Measurements from ENCODE around the gene OSBPL2.

Gene OSBPL2

GRCh38 chr20:62310757-62311121, 72.4 kb downstream of the OSBPL2 start:
- peaks cover 35% of the 10 kb centered on the region for H4K20me1 ChIP-seq (ENCODE audit: insufficient read depth, low read length)
- peaks cover 36% of the 10 kb centered on the region for H3K36me3 ChIP-seq (ENCODE audit: insufficient read depth, low read length)
- H3K9ac ChIP-seq (ENCODE audit: low read depth, low read length) = no peak overlapping the region
- H3K4me2 ChIP-seq (ENCODE audit: insufficient read depth, low read length) = no peak overlapping the region
- H3K9me3 ChIP-seq (ENCODE audit: insufficient read depth, low read length, severe bottlenecking) = no peaks in the 10 kb centered on the region
- TF ChIP-seq EZH2 (IDR thresholded peaks at IDR 0.05; ENCODE audit: borderline replicate concordance, low read depth, low read length, severe bottlenecking) = no peak
- no peak for TF ChIP-seq CTCF (IDR thresholded peaks at IDR 0.05; ENCODE audit: borderline replicate concordance, extremely low read depth, low read length, poor library complexity, severe bottlenecking)
- H3K27me3 ChIP-seq (ENCODE audit: insufficient read depth, low read length, poor library complexity) = no peaks in the 10 kb centered on the region
- H3K4me1 ChIP-seq (ENCODE audit: insufficient read depth, low read length) = peaks cover 5% of the 10 kb centered on the region
- H2AFZ ChIP-seq (ENCODE audit: low read depth, low read length) = no peak overlapping the region
- H3K79me2 ChIP-seq (ENCODE audit: insufficient read depth, low read length) = peaks cover 11% of the 10 kb centered on the region
- H3K4me3 ChIP-seq (ENCODE audit: low read depth in 1 of 2, low read length in 2 of 2) = no peak overlapping the region
- ATAC-seq (ENCODE audit: insufficient read depth, low read depth) (no peak), DNase-seq (no peak)
- no peak overlapping the region for H3K27ac ChIP-seq (ENCODE audit: low read length)

GRCh38 chr20:62311150-62311549, 72.8 kb downstream of the OSBPL2 start:
- Histone ChIP-seq H3K4me3 (ENCODE audit: low read depth in 1 of 2, low read length in 2 of 2) (no peak overlapping the region), H3K79me2 (ENCODE audit: insufficient read depth, low read length) (peaks cover 7% of the 10 kb centered on the region), H3K9ac (ENCODE audit: low read depth, low read length) (no peak overlapping the region), H3K9me3 (ENCODE audit: insufficient read depth, low read length, severe bottlenecking) (no peaks in the 10 kb centered on the region), H3K27me3 (ENCODE audit: insufficient read depth, low read length, poor library complexity) (no peaks in the 10 kb centered on the region), H3K36me3 (ENCODE audit: insufficient read depth, low read length) (peaks cover 32% of the 10 kb centered on the region), H3K4me2 (ENCODE audit: insufficient read depth, low read length) (no peak overlapping the region), H4K20me1 (ENCODE audit: insufficient read depth, low read length) (peaks cover 31% of the 10 kb centered on the region), H3K27ac (ENCODE audit: low read length) (no peak overlapping the region), H3K4me1 (ENCODE audit: insufficient read depth, low read length) (peaks cover under 1% of the 10 kb centered on the region; the same call in 1 of the 2 replicates), H2AFZ (ENCODE audit: low read depth, low read length) (no peak overlapping the region)
- DNase-seq = no peak
- no peak for TF ChIP-seq EZH2 (IDR thresholded peaks at IDR 0.05; ENCODE audit: borderline replicate concordance, low read depth, low read length, severe bottlenecking)
- TF ChIP-seq CTCF (IDR thresholded peaks at IDR 0.05; ENCODE audit: borderline replicate concordance, extremely low read depth, low read length, poor library complexity, severe bottlenecking) = no peak
- ATAC-seq (ENCODE audit: insufficient read depth, low read depth) = no peak

- H3K27ac ChIP-seq (ENCODE audit: low read length) = no peak overlapping the region
- H3K36me3 ChIP-seq (ENCODE audit: insufficient read depth, low read length) = peaks cover 23% of the 10 kb centered on the region
- no peak overlapping the region for H3K9ac ChIP-seq (ENCODE audit: low read depth, low read length)
- no peaks in the 10 kb centered on the region for H3K9me3 ChIP-seq (ENCODE audit: insufficient read depth, low read length, severe bottlenecking)
- no peak overlapping the region for H2AFZ ChIP-seq (ENCODE audit: low read depth, low read length)
- TF ChIP-seq EZH2 (IDR thresholded peaks at IDR 0.05; ENCODE audit: borderline replicate concordance, low read depth, low read length, severe bottlenecking) = no peak
- peaks cover 22% of the 10 kb centered on the region for H4K20me1 ChIP-seq (ENCODE audit: insufficient read depth, low read length)
- H3K79me2 ChIP-seq (ENCODE audit: insufficient read depth, low read length) = no peaks in the 10 kb centered on the region
- H3K4me2 ChIP-seq (ENCODE audit: insufficient read depth, low read length) = no peak overlapping the region
- ATAC-seq (ENCODE audit: insufficient read depth, low read depth) (no peak), DNase-seq (no peak)
- H3K4me3 ChIP-seq (ENCODE audit: low read depth in 1 of 2, low read length in 2 of 2) = no peak overlapping the region
- no peaks in the 10 kb centered on the region for H3K4me1 ChIP-seq (ENCODE audit: insufficient read depth, low read length)
- H3K27me3 ChIP-seq (ENCODE audit: insufficient read depth, low read length, poor library complexity) = no peaks in the 10 kb centered on the region
These were observed 73.7 kb downstream of the OSBPL2 start for GRCh38 chr20:62311832-62312661.

GRCh38 chr20:62312662-62312977, 74.3 kb downstream of the OSBPL2 start:
- TF ChIP-seq EZH2 (IDR thresholded peaks at IDR 0.05; ENCODE audit: borderline replicate concordance, low read depth, low read length, severe bottlenecking) (no peak), CTCF (IDR thresholded peaks at IDR 0.05; ENCODE audit: borderline replicate concordance, extremely low read depth, low read length, poor library complexity, severe bottlenecking) (no peak)
- H2AFZ ChIP-seq (ENCODE audit: low read depth, low read length) = no peak overlapping the region
- no peaks in the 10 kb centered on the region for H3K9me3 ChIP-seq (ENCODE audit: insufficient read depth, low read length, severe bottlenecking)
- ATAC-seq (ENCODE audit: insufficient read depth, low read depth) (no peak), DNase-seq (no peak)
- no peaks in the 10 kb centered on the region for H3K27me3 ChIP-seq (ENCODE audit: insufficient read depth, low read length, poor library complexity)
- H3K9ac ChIP-seq (ENCODE audit: low read depth, low read length) = no peak overlapping the region
- H3K36me3 ChIP-seq (ENCODE audit: insufficient read depth, low read length) = peaks cover 17% of the 10 kb centered on the region
- no peak overlapping the region for H3K4me3 ChIP-seq (ENCODE audit: low read depth in 1 of 2, low read length in 2 of 2)
- no peak overlapping the region for H3K4me2 ChIP-seq (ENCODE audit: insufficient read depth, low read length)
- H3K4me1 ChIP-seq (ENCODE audit: insufficient read depth, low read length) = no peaks in the 10 kb centered on the region
- no peaks in the 10 kb centered on the region for H3K79me2 ChIP-seq (ENCODE audit: insufficient read depth, low read length)
- H4K20me1 ChIP-seq (ENCODE audit: insufficient read depth, low read length) = peaks cover 16% of the 10 kb centered on the region
- H3K27ac ChIP-seq (ENCODE audit: low read length) = no peak overlapping the region

Data from DND-41 (cell line).